ENCODE data around the gene MSLN.

GRCh38 chr16:725463-726187 lies 34.9 kb upstream of the MSLN start:
- TF ChIP-seq MAZ (CRISPR knock-in tag; conservative IDR thresholded peaks at IDR 0.05 in 1 of 2, IDR thresholded peaks at IDR 0.05 in 1 of 2) (no peak), KLF6 (CRISPR knock-in tag; IDR thresholded peaks at IDR 0.05; ENCODE audit: borderline replicate concordance) (no peak), SREBF2 (CRISPR knock-in tag; IDR thresholded peaks at IDR 0.05) (no peak), HDAC8 (tag; IDR thresholded peaks at IDR 0.05) (no peak), PHB (CRISPR knock-in tag; IDR thresholded peaks at IDR 0.05) (no peak), HMGXB4 (CRISPR knock-in tag; IDR thresholded peaks at IDR 0.05) (no peak), RHOXF2B (CRISPR knock-in tag; conservative IDR thresholded peaks at IDR 0.05) (no peak)
- TF ChIP-seq, protein P1, sequence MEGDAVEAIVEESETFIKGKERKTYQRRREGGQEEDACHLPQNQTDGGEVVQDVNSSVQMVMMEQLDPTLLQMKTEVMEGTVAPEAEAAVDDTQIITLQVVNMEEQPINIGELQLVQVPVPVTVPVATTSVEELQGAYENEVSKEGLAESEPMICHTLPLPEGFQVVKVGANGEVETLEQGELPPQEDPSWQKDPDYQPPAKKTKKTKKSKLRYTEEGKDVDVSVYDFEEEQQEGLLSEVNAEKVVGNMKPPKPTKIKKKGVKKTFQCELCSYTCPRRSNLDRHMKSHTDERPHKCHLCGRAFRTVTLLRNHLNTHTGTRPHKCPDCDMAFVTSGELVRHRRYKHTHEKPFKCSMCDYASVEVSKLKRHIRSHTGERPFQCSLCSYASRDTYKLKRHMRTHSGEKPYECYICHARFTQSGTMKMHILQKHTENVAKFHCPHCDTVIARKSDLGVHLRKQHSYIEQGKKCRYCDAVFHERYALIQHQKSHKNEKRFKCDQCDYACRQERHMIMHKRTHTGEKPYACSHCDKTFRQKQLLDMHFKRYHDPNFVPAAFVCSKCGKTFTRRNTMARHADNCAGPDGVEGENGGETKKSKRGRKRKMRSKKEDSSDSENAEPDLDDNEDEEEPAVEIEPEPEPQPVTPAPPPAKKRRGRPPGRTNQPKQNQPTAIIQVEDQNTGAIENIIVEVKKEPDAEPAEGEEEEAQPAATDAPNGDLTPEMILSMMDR (IDR thresholded peaks at IDR 0.05 in 2 of 3, conservative IDR thresholded peaks at IDR 0.05 in 1 of 3; ENCODE audit: insufficient read depth in 2 of 3, low read depth in 1 of 3, low read length in 3 of 3): no peak
